HepG2 (cell line): ENCODE results near the gene VCP. TPM values are rescaled to one million over a fixed set of nuclear protein-coding genes. Genes with fewer than 3 reads are reported as not detected.
A peak's percentile ranks its signal among the peaks of the same experiment; 100 is the strongest.

ENCODE experiments used
- ATAC-seq: fragments of 200-7000 bp; cut with Tn5 transposase; 3 replicates; pipeline ENCODE4 v1.9.1; 2020; ENCODE audit warnings: mild to moderate bottlenecking, moderate library complexity
- BruUV-seq: library from RNA; stranded (reverse); fragments of 400-500 nt; replicated peaks from 2 replicates; lab custom pipeline; 2021; lab: Mats Ljungman, UMichigan
- CTCF ChIA-PET: fragments of 300-600 bp; formaldehyde crosslinking; extraction: SDS; loops from one replicate; lab custom pipeline; 2021; ENCODE audit warnings: low total read pairs, inconsistent platforms, low intra/inter-chr PET ratio; lab: Yijun Ruan, JAX
- POLR2A ChIA-PET: fragments of 350-600 bp; sonication (Branson Sonifier 250); formaldehyde crosslinking; loops from one replicate; lab custom pipeline; 2020; ENCODE audit warnings: antibody characterized with exemption, inconsistent platforms; lab: Yijun Ruan, JAX
- DNase-seq: peaks from one replicate; pipeline ENCODE4 v3.0.0-alpha.2; 2015; ENCODE audit warnings: low spot score
- FAIRE-seq: peaks from 3 replicates; lab custom pipeline; 2011; peaks lifted over from hg19 to GRCh38; lab: Jason Lieb, UNC
- H2AFZ ChIP-seq: one replicate; pipeline ENCODE4 v1.6.1; 2011; ENCODE audit warnings: low read length, inconsistent platforms
- H3K27ac ChIP-seq: fragments of 300-600 bp; 3 replicates; pipeline ENCODE4 v1.8.0; 2011; ENCODE audit warnings: mixed run types, mild to moderate bottlenecking, mixed read lengths, low read length, inconsistent platforms; ENCODE audit not compliant: insufficient read depth; ENCODE audit errors: extremely low read length
- H3K27me3 ChIP-seq, 2 experiments: fragments of 200-600 bp in 1 of 2; 2 replicates in 1 of 2; 3 replicates in 1 of 2; pipeline versions ENCODE4 v1.6.0 to v1.8.0; 2011; ENCODE audit warnings: low read length in 2 of 2, mild to moderate bottlenecking in 2 of 2, moderate library complexity in 2 of 2, inconsistent platforms in 1 of 2; ENCODE audit not compliant: insufficient read depth in 2 of 2, control insufficient read depth in 1 of 2
- H3K36me3 ChIP-seq, 2 experiments: fragments of 200-600 bp in 1 of 2; replicated peaks in 1 of 2; 2 replicates in 1 of 2; 3 replicates in 1 of 2; pipeline versions ENCODE4 v1.5.1 to v1.8.0; 2011; ENCODE audit warnings: low read length in 2 of 2, inconsistent platforms in 1 of 2; ENCODE audit not compliant: insufficient read depth in 2 of 2, control insufficient read depth in 1 of 2
- H3K4me1 ChIP-seq: 2 replicates; pipeline ENCODE4 v1.5.1; 2012; ENCODE audit warnings: low read length, inconsistent platforms; ENCODE audit not compliant: insufficient read depth
- H3K4me2 ChIP-seq: 2 replicates; pipeline ENCODE4 v1.6.0; 2011; ENCODE audit warnings: low read depth, low read length, inconsistent platforms
- H3K4me3 ChIP-seq, 3 experiments: fragments of 200-600 bp in 1 of 3; sonication (generic), shearing (Covaris generic) in 1 of 3; replicated peaks in 1 of 3; 2 replicates each; pipeline ENCODE4 v1.5.1; 2011 to 2016; ENCODE audit warnings: low read length in 3 of 3, inconsistent platforms in 2 of 3, low read depth in 2 of 3, mild to moderate bottlenecking in 2 of 3, control low read depth in 1 of 3, mixed read lengths in 1 of 3; ENCODE audit not compliant: insufficient read depth in 1 of 3
- H3K79me2 ChIP-seq: one replicate; pipeline ENCODE4 v1.6.1; 2011; ENCODE audit warnings: low read length, inconsistent platforms; ENCODE audit not compliant: insufficient read depth
- H3K9ac ChIP-seq: 2 replicates; pipeline ENCODE4 v1.6.0; 2011; ENCODE audit warnings: mild to moderate bottlenecking, low read depth, low read length, inconsistent platforms; ENCODE audit not compliant: insufficient read depth
- H3K9me3 ChIP-seq: 2 replicates; pipeline ENCODE4 v1.5.1; 2012; ENCODE audit warnings: mild to moderate bottlenecking, low read length
- H4K20me1 ChIP-seq: 2 replicates; pipeline ENCODE4 v1.6.0; 2011; ENCODE audit warnings: inconsistent platforms, mild to moderate bottlenecking, low read length, moderate library complexity; ENCODE audit not compliant: insufficient read depth
- AGO1 ChIP-seq: fragments of 200-400 bp; formaldehyde crosslinking; IDR thresholded peaks from 2 replicates; pipeline ENCODE4 v1.6.1; 2017; ENCODE audit warnings: mild to moderate bottlenecking, low read depth, low read length, moderate library complexity; ENCODE audit not compliant: poor library complexity, severe bottlenecking
- FOXJ3 ChIP-seq: sonication (generic); formaldehyde crosslinking; IDR thresholded peaks from 2 replicates; pipeline ENCODE4 v1.4.0; 2020; ENCODE audit warnings: missing genetic modification reagents, mild to moderate bottlenecking, borderline replicate concordance
- KDM5B ChIP-seq: sonication (generic); formaldehyde crosslinking; IDR thresholded peaks from 2 replicates; pipeline ENCODE4 v1.4.0; 2020; ENCODE audit warnings: missing genetic modification reagents, mild to moderate bottlenecking, borderline replicate concordance
- KLF16 ChIP-seq, 2 experiments: sonication (generic) in 1 of 2; formaldehyde crosslinking in 1 of 2; IDR thresholded peaks; 2 replicates each; pipeline versions ENCODE4 v1.6.1 to v1.8.0; 2016 to 2023; ENCODE audit warnings: missing genetic modification reagents in 2 of 2, missing compliant biosample characterization in 1 of 2
- RARA ChIP-seq: IDR thresholded peaks from 2 replicates; pipeline ENCODE4 v1.6.1; 2016; ENCODE audit warnings: missing genetic modification reagents, missing compliant biosample characterization
- TSC22D2 ChIP-seq: sonication (generic); formaldehyde crosslinking; IDR thresholded peaks from 2 replicates; pipeline ENCODE4 v1.5.1; 2020; ENCODE audit warnings: missing genetic modification reagents, mild to moderate bottlenecking, borderline replicate concordance
- WGBS: methylation state at CpG from one replicate; pipeline ENCODE4 v1.1.6; 2017; ENCODE audit warnings: low lambda C conversion rate; 5-methylcytosine and 5-hydroxymethylcytosine counted together
- in situ Hi-C: cut with HindIII; loops from 2 replicates; pipeline ENCODE4 v1.10.0; 2017; ENCODE audit warnings: low pct_unique_long_range_greater_than_20kb; ENCODE audit not compliant: extremely low pct_ligation_motif_present
- intact Hi-C: fragments of 100-400 bp; cut with micrococcal nuclease; formaldehyde crosslinking; loops from one replicate; pipeline ENCODE4 v1.10.0; 2022; ENCODE audit not compliant: unreplicated experiment
- polyA plus RNA-seq, 8 experiments: library from polyadenylated mRNA; depleted of rRNA in 3 of 8; stranded (reverse) in 7 of 8; unstranded in 1 of 8; fragments of >200 nt; fragmentation: Illumina TruSeq in 4 of 8; extraction: Trizol in 4 of 8; gene quantifications; 2 replicates each; pipeline versions ENCODE4 v1.2.1 to v1.2.3, GENCODE V29; 2011 to 2016; ENCODE audit warnings: low read depth in 4 of 8, missing spikeins in 1 of 8, mixed read lengths in 1 of 8; ENCODE audit not compliant: insufficient read depth in 1 of 8
- total RNA-seq, 5 experiments: library from RNA; depleted of rRNA; stranded (reverse); fragments of >200 nt; fragmentation: Illumina TruSeq; extraction: Trizol; gene quantifications; 2 replicates each; pipeline ENCODE4 v1.2.3, GENCODE V29; 2016; ENCODE audit warnings: low read depth in 1 of 5
- TF ChIP-seq, protein P1 (sequence below): sonication (generic); formaldehyde crosslinking; IDR thresholded peaks from 2 replicates; pipeline ENCODE4 v1.8.1; 2022; ENCODE audit warnings: low read depth, mild to moderate bottlenecking, missing genetic modification reagents
- TF ChIP-seq, protein P2 (sequence below): IDR thresholded peaks from 2 replicates; pipeline ENCODE4 v1.4.0; 2020; ENCODE audit warnings: mild to moderate bottlenecking, missing genetic modification reagents
- TF ChIP-seq, protein P3 (sequence below): sonication (generic); formaldehyde crosslinking; IDR thresholded peaks from 2 replicates; pipeline ENCODE4 v1.9.0; 2022; ENCODE audit warnings: low read depth, missing genetic modification reagents

Gene VCP
- total and polyA plus RNA-seq, 2 of the 13 experiments (the other 11 are each of a cell fraction or from before 2014, with no cell fraction given), result 143 to 391 TPM

DNA sequence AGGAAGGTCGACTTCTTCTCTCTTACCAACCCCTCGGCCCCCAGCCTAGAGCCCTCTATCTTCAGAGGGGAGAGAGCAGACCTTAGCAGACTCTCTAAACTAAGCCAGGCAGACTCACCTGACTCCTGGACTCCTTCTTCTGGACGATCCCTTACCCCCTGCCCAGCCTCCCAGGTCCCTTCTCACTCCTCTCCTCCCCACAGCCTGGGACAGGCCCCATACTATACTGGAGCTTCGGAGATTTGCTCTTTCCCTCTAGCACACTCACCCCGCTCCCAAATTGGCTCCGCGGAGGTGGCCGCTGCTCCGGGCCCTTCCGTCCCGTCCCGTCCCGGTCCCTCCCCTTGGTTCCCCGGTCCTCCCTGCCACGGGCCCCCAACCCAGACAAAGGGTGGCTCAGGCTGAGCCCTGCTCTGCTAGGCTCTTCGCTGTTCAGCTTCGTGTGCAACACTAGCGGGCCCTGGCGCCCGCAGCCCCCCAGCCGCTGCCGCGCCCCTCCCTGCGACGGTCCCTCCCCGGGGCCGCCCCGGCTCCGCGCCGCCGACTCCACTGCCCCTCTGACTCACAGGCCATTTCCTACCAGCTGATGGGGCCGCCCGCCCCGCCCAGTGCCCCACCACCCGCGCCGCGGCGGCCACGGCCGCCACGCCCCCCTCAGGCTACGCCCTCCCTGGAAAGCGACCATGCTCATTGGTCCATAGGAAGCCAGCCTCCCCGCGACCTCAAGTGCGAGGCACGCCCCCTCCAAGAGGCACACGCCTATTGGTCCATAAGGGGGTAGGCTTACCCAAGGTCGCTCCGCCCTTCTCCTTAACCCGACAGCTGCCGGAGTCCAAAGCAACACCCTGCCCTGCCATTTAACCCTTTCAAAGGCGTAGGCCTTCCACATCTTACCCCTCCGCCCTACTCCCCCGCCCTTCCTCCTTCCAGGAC lies 38.8 kb upstream of the VCP start:
- Histone ChIP-seq H2AFZ (peak overlapping the region; percentile 2), H3K4me3 (peak overlapping the region; percentile 85 to 86 (median 85)), H3K9me3 (no peaks in the 10 kb centered on the region), H3K27me3 (no peaks in the 10 kb centered on the region; a peak in 1 of 5 replicates), H3K79me2 (no peaks in the 10 kb centered on the region), H4K20me1 (no peaks in the 10 kb centered on the region), H3K36me3 (no peaks in the 10 kb centered on the region; a peak in 1 of 5 replicates), H3K4me2 (peak overlapping the region; percentile 86), H3K27ac (peak overlapping the region; percentile 10), H3K4me1 (peaks cover 43% of the 10 kb centered on the region), H3K9ac (peak overlapping the region; percentile 69)
- in situ Hi-C loops, result loop anchor here (10.0 kb wide), 1 partner anchor 544 kb away; the partner anchor contains the start of genes CCDC107, RMRP and SIT1
- CTCF ChIA-PET, result no interaction called here
- peak; percentile 96 for FAIRE-seq
- POLR2A ChIA-PET, result interaction anchor here (0.6 to 2.5 kb wide), 7 partner anchors 8 to 428 kb away, joined by 3 to 17 read pairs (median 6); partner anchors contain the start of genes FANCG, PIGO, STOML2 and UNC13B
- 1% methylated on average over 36 of the region's 57 CpGs for WGBS
- BruUV-seq, result no TSS peak
- intact Hi-C loops, result no loop called here
- peak; percentile 78 for ATAC-seq
- DNase-seq, result peak; percentile 96
- TF ChIP-seq AGO1, result no peak
- TF ChIP-seq, protein P1, sequence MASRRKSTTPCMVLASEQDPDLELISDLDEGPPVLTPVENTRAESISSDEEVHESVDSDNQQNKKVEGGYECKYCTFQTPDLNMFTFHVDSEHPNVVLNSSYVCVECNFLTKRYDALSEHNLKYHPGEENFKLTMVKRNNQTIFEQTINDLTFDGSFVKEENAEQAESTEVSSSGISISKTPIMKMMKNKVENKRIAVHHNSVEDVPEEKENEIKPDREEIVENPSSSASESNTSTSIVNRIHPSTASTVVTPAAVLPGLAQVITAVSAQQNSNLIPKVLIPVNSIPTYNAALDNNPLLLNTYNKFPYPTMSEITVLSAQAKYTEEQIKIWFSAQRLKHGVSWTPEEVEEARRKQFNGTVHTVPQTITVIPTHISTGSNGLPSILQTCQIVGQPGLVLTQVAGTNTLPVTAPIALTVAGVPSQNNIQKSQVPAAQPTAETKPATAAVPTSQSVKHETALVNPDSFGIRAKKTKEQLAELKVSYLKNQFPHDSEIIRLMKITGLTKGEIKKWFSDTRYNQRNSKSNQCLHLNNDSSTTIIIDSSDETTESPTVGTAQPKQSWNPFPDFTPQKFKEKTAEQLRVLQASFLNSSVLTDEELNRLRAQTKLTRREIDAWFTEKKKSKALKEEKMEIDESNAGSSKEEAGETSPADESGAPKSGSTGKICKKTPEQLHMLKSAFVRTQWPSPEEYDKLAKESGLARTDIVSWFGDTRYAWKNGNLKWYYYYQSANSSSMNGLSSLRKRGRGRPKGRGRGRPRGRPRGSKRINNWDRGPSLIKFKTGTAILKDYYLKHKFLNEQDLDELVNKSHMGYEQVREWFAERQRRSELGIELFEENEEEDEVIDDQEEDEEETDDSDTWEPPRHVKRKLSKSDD, result no peak
- TF ChIP-seq FOXJ3 (CRISPR knock-in tag), result no peak
- TF ChIP-seq, protein P2, sequence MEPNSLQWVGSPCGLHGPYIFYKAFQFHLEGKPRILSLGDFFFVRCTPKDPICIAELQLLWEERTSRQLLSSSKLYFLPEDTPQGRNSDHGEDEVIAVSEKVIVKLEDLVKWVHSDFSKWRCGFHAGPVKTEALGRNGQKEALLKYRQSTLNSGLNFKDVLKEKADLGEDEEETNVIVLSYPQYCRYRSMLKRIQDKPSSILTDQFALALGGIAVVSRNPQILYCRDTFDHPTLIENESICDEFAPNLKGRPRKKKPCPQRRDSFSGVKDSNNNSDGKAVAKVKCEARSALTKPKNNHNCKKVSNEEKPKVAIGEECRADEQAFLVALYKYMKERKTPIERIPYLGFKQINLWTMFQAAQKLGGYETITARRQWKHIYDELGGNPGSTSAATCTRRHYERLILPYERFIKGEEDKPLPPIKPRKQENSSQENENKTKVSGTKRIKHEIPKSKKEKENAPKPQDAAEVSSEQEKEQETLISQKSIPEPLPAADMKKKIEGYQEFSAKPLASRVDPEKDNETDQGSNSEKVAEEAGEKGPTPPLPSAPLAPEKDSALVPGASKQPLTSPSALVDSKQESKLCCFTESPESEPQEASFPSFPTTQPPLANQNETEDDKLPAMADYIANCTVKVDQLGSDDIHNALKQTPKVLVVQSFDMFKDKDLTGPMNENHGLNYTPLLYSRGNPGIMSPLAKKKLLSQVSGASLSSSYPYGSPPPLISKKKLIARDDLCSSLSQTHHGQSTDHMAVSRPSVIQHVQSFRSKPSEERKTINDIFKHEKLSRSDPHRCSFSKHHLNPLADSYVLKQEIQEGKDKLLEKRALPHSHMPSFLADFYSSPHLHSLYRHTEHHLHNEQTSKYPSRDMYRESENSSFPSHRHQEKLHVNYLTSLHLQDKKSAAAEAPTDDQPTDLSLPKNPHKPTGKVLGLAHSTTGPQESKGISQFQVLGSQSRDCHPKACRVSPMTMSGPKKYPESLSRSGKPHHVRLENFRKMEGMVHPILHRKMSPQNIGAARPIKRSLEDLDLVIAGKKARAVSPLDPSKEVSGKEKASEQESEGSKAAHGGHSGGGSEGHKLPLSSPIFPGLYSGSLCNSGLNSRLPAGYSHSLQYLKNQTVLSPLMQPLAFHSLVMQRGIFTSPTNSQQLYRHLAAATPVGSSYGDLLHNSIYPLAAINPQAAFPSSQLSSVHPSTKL, result 0 out of 2 replicates have a peak, but pooled peaks have one; percentile 2
- peak in 1 of 2 experiments; percentile 46; a peak in 2 of 4 replicates for TF ChIP-seq KLF16 (CRISPR knock-in tag; IDR thresholded peaks at IDR 0.05)
- 0 out of 2 replicates have a peak, but pooled peaks have one; percentile 25 for TF ChIP-seq RARA (CRISPR knock-in tag)
- TF ChIP-seq, protein P3, sequence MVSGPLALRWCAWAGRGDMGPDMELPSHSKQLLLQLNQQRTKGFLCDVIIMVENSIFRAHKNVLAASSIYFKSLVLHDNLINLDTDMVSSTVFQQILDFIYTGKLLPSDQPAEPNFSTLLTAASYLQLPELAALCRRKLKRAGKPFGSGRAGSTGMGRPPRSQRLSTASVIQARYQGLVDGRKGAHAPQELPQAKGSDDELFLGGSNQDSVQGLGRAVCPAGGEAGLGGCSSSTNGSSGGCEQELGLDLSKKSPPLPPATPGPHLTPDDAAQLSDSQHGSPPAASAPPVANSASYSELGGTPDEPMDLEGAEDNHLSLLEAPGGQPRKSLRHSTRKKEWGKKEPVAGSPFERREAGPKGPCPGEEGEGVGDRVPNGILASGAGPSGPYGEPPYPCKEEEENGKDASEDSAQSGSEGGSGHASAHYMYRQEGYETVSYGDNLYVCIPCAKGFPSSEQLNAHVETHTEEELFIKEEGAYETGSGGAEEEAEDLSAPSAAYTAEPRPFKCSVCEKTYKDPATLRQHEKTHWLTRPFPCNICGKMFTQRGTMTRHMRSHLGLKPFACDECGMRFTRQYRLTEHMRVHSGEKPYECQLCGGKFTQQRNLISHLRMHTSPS (CRISPR knock-in tag), result no peak
- no peak for TF ChIP-seq TSC22D2 (CRISPR knock-in tag)
- TF ChIP-seq KDM5B (CRISPR knock-in tag), result no peak; the same call in 1 of the 2 replicates
